CD4-positive, alpha-beta T cell treated with Interleukin-2 at 100 ng/mL for 4 hours (primary cell): ENCODE results near the gene CADM2.
"Not testable (repeated sequence)": the region's sequence is repeated elsewhere in the genome, so short reads cannot be mapped to it uniquely, and the experiment has no call there.

ENCODE experiments used
- DNase-seq: peaks from one replicate; pipeline ENCODE4 v3.0.0-alpha.2; 2020; ENCODE audit warnings: low spot score

The CADM2 gene

GRCh38 chr3:85481411-85482212 lies 522.8 kb downstream of the CADM2 start:
- DNase-seq: no peak

GRCh38 chr3:85482213-85482490 lies 523.4 kb downstream of the CADM2 start:
- DNase-seq: no peak

- no peak for DNase-seq
These were observed 525.2 kb downstream of the CADM2 start for GRCh38 chr3:85483986-85484385.

- no peak for DNase-seq
These were observed 528.6 kb downstream of the CADM2 start for GRCh38 chr3:85487375-85487774.

GRCh38 chr3:85495602-85496001 lies 536.8 kb downstream of the CADM2 start:
- DNase-seq: no peak

GRCh38 chr3:85498177-85498576 lies 539.4 kb downstream of the CADM2 start:
- DNase-seq: no peak

- DNase-seq: no peak
These were observed 543.5 kb downstream of the CADM2 start for GRCh38 chr3:85502148-85502875.

- not testable (repeated sequence) for DNase-seq
These were observed 545.5 kb downstream of the CADM2 start for GRCh38 chr3:85504129-85504784.

- not testable (repeated sequence) for DNase-seq
These were observed 546.2 kb downstream of the CADM2 start for GRCh38 chr3:85504785-85505511.

GRCh38 chr3:85507052-85507451 lies 548.3 kb downstream of the CADM2 start:
- DNase-seq: not testable (repeated sequence)

- no peak for DNase-seq
These were observed 549.9 kb downstream of the CADM2 start for GRCh38 chr3:85508659-85509058.

- DNase-seq: no peak
These were observed 557.4 kb downstream of the CADM2 start for GRCh38 chr3:85516146-85516545.

GRCh38 chr3:85524104-85524503 lies 565.3 kb downstream of the CADM2 start:
- DNase-seq: no peak

- no peak for DNase-seq
These were observed 566.5 kb downstream of the CADM2 start for GRCh38 chr3:85525264-85525663.

- DNase-seq: no peak
These were observed 574.8 kb downstream of the CADM2 start for GRCh38 chr3:85533586-85533985.

GRCh38 chr3:85535517-85535916 lies 576.7 kb downstream of the CADM2 start:
- DNase-seq: no peak

GRCh38 chr3:85539232-85539631 lies 580.4 kb downstream of the CADM2 start:
- DNase-seq: no peak

- DNase-seq: no peak
These were observed 595.4 kb downstream of the CADM2 start for GRCh38 chr3:85554153-85554552.

GRCh38 chr3:85560088-85560785 lies 601.4 kb downstream of the CADM2 start:
- no peak for DNase-seq

GRCh38 chr3:85567071-85567676 lies 608.4 kb downstream of the CADM2 start:
- no peak for DNase-seq

- no peak for DNase-seq
These were observed 612.0 kb downstream of the CADM2 start for GRCh38 chr3:85570819-85571218.
